WTC11 (cell line): ENCODE results near the gene PRDM1.

ENCODE experiments used
- AFF4 ChIP-seq: sonication (generic); formaldehyde crosslinking; IDR thresholded peaks from 2 replicates; pipeline ENCODE4 v1.8.1; 2023; ENCODE audit warnings: mild to moderate bottlenecking, missing genetic modification reagents, borderline replicate concordance
- ATF3 ChIP-seq: sonication (generic); formaldehyde crosslinking; conservative IDR thresholded peaks from 2 replicates; pipeline ENCODE4 v1.8.1; 2022; ENCODE audit warnings: mild to moderate bottlenecking, missing genetic modification reagents
- ESRRA ChIP-seq: sonication (generic); formaldehyde crosslinking; IDR thresholded peaks from 2 replicates; pipeline ENCODE4 v1.8.1; 2022; ENCODE audit warnings: mild to moderate bottlenecking, missing genetic modification reagents, borderline replicate concordance
- ETV6 ChIP-seq: sonication (generic); formaldehyde crosslinking; IDR thresholded peaks from 2 replicates; pipeline ENCODE4 v1.8.1; 2022; ENCODE audit warnings: mild to moderate bottlenecking, missing genetic modification reagents
- JUN ChIP-seq: sonication (generic); formaldehyde crosslinking; IDR thresholded peaks from 2 replicates; pipeline ENCODE4 v1.8.0; 2023; ENCODE audit warnings: mild to moderate bottlenecking, missing genetic modification reagents
- NFYB ChIP-seq: sonication (generic); formaldehyde crosslinking; conservative IDR thresholded peaks from 2 replicates; pipeline ENCODE4 v1.8.0; 2022; ENCODE audit warnings: low read depth, missing genetic modification reagents
- PREB ChIP-seq: sonication (generic); formaldehyde crosslinking; IDR thresholded peaks from 2 replicates; pipeline ENCODE4 v1.8.1; 2022; ENCODE audit warnings: mild to moderate bottlenecking, missing genetic modification reagents, moderate library complexity, borderline replicate concordance
- RELA ChIP-seq: sonication (generic); formaldehyde crosslinking; IDR thresholded peaks from 2 replicates; pipeline ENCODE4 v1.8.1; 2022; ENCODE audit warnings: missing genetic modification reagents, mild to moderate bottlenecking, borderline replicate concordance
- SMAD3 ChIP-seq: sonication (generic); formaldehyde crosslinking; IDR thresholded peaks from 2 replicates; pipeline ENCODE4 v1.8.0; 2022; ENCODE audit warnings: missing genetic modification reagents, mild to moderate bottlenecking, borderline replicate concordance
- ZNF138 ChIP-seq: sonication (generic); formaldehyde crosslinking; conservative IDR thresholded peaks from 2 replicates; pipeline ENCODE4 v1.8.1; 2022; ENCODE audit warnings: mild to moderate bottlenecking, moderate library complexity, missing genetic modification reagents
- ZSCAN18 ChIP-seq: fragments of 250-450 bp; sonication (Bioruptor Pico); IDR thresholded peaks from 2 replicates; pipeline ENCODE4 v2.1.2; 2022; ENCODE audit warnings: mild to moderate bottlenecking, moderate library complexity
- TF ChIP-seq, protein P1 (sequence below): fragments of 200-600 bp; IDR thresholded peaks from 2 replicates; pipeline ENCODE4 v1.8.0; 2022; ENCODE audit warnings: antibody characterized with exemption

- TF ChIP-seq, protein P1, sequence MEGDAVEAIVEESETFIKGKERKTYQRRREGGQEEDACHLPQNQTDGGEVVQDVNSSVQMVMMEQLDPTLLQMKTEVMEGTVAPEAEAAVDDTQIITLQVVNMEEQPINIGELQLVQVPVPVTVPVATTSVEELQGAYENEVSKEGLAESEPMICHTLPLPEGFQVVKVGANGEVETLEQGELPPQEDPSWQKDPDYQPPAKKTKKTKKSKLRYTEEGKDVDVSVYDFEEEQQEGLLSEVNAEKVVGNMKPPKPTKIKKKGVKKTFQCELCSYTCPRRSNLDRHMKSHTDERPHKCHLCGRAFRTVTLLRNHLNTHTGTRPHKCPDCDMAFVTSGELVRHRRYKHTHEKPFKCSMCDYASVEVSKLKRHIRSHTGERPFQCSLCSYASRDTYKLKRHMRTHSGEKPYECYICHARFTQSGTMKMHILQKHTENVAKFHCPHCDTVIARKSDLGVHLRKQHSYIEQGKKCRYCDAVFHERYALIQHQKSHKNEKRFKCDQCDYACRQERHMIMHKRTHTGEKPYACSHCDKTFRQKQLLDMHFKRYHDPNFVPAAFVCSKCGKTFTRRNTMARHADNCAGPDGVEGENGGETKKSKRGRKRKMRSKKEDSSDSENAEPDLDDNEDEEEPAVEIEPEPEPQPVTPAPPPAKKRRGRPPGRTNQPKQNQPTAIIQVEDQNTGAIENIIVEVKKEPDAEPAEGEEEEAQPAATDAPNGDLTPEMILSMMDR = no peak
- TF ChIP-seq JUN (CRISPR knock-in tag) (no peak), SMAD3 (CRISPR knock-in tag) (no peak), ESRRA (CRISPR knock-in tag) (no peak), ZNF138 (CRISPR knock-in tag) (no peak), ETV6 (no peak), ATF3 (CRISPR knock-in tag) (no peak), AFF4 (CRISPR knock-in tag) (no peak), RELA (CRISPR knock-in tag) (no peak), ZSCAN18 (no peak), NFYB (no peak), PREB (CRISPR knock-in tag) (no peak)
Measured at GRCh38 chr6:106132153-106132698, 46.1 kb downstream of the PRDM1 start.
